SK-N-SH treated with all-trans-retinoic acid at 6 μM for 48 hours (cell line): ENCODE results near the gene ADIPOR1.

Experiments
- ATAC-seq: fragments of 200-7000 bp; cut with Tn5 transposase; 3 replicates; pipeline ENCODE4 v1.9.1; 2020; ENCODE audit warnings: mild to moderate bottlenecking, moderate library complexity
- ARNTL ChIP-seq: fragments of 450-650 bp; formaldehyde crosslinking; IDR thresholded peaks from 2 replicates; pipeline ENCODE4 v1.5.0; 2020; ENCODE audit warnings: low read depth, mild to moderate bottlenecking, moderate library complexity, borderline replicate concordance
- BACH2 ChIP-seq: fragments of 250-450 bp; sonication (Bioruptor Pico); IDR thresholded peaks from 2 replicates; pipeline ENCODE4 v1.9.0; 2021; ENCODE audit warnings: mild to moderate bottlenecking, borderline replicate concordance
- CSDC2 ChIP-seq: fragments of 250-450 bp; sonication (Bioruptor Pico); IDR thresholded peaks from 2 replicates; pipeline ENCODE4 v1.5.0; 2020; ENCODE audit warnings: mild to moderate bottlenecking, moderate library complexity
- ESRRG ChIP-seq: fragments of 250-450 bp; sonication (Bioruptor Pico); IDR thresholded peaks from 2 replicates; pipeline ENCODE4 v1.6.1; 2021; ENCODE audit warnings: mild to moderate bottlenecking
- GLIS3 ChIP-seq: fragments of 250-450 bp; sonication (Bioruptor Pico); IDR thresholded peaks from 2 replicates; pipeline ENCODE4 v1.5.0; 2020; ENCODE audit warnings: mild to moderate bottlenecking, moderate library complexity
- ISL1 ChIP-seq: fragments of 250-450 bp; sonication (Bioruptor Pico); IDR thresholded peaks from 2 replicates; pipeline ENCODE4 v2.1.2; 2022; ENCODE audit warnings: mild to moderate bottlenecking, moderate library complexity
- OSR1 ChIP-seq: fragments of 250-450 bp; sonication (Bioruptor Pico); IDR thresholded peaks from 2 replicates; pipeline ENCODE4 v1.8.0; 2022; ENCODE audit warnings: moderate library complexity, mild to moderate bottlenecking, inconsistent platforms
- PPARA ChIP-seq: fragments of 250-450 bp; sonication (Bioruptor Pico); IDR thresholded peaks from 2 replicates; pipeline ENCODE4 v1.5.0; 2020; ENCODE audit warnings: mild to moderate bottlenecking, borderline replicate concordance
- RARB ChIP-seq: fragments of 250-450 bp; sonication (Bioruptor Pico); IDR thresholded peaks from 2 replicates; pipeline ENCODE4 v1.8.0; 2021; ENCODE audit warnings: mild to moderate bottlenecking, moderate library complexity
- SNAI2 ChIP-seq: fragments of 250-450 bp; sonication (Bioruptor Pico); IDR thresholded peaks from 2 replicates; pipeline ENCODE4 v1.5.0; 2020; ENCODE audit warnings: mild to moderate bottlenecking, moderate library complexity
- TCF4 ChIP-seq: fragments of 250-450 bp; sonication (Bioruptor Pico); IDR thresholded peaks from 2 replicates; pipeline ENCODE4 v1.8.0; 2021; ENCODE audit warnings: mild to moderate bottlenecking, moderate library complexity, borderline replicate concordance
- TOX ChIP-seq: fragments of 250-450 bp; sonication (Bioruptor Pico); IDR thresholded peaks from 2 replicates; pipeline ENCODE4 v1.8.0; 2021; ENCODE audit warnings: mild to moderate bottlenecking, moderate library complexity, borderline replicate concordance
- ZC3H10 ChIP-seq: fragments of 250-450 bp; sonication (Bioruptor Pico); IDR thresholded peaks from 2 replicates; pipeline ENCODE4 v1.5.1; 2021; ENCODE audit warnings: mild to moderate bottlenecking, moderate library complexity
- ZFP3 ChIP-seq: fragments of 250-450 bp; sonication (Bioruptor Pico); IDR thresholded peaks from 2 replicates; pipeline ENCODE4 v1.5.0; 2020; ENCODE audit warnings: mild to moderate bottlenecking, moderate library complexity
- ZFP30 ChIP-seq: fragments of 450-650 bp; formaldehyde crosslinking; IDR thresholded peaks from 2 replicates; pipeline ENCODE4 v1.5.0; 2022; ENCODE audit warnings: mild to moderate bottlenecking, moderate library complexity
- ZNF565 ChIP-seq: fragments of 450-650 bp; formaldehyde crosslinking; conservative IDR thresholded peaks from 2 replicates; pipeline ENCODE4 v1.5.0; 2020; ENCODE audit warnings: low read depth, mild to moderate bottlenecking, moderate library complexity
- ZNF70 ChIP-seq: fragments of 450-650 bp; formaldehyde crosslinking; IDR thresholded peaks from 2 replicates; pipeline ENCODE4 v1.5.0; 2020; ENCODE audit warnings: mild to moderate bottlenecking, moderate library complexity
- ZNF8 ChIP-seq: fragments of 450-650 bp; formaldehyde crosslinking; IDR thresholded peaks from 2 replicates; pipeline ENCODE4 v1.5.0; 2020; ENCODE audit warnings: mild to moderate bottlenecking, moderate library complexity
- TF ChIP-seq, protein P1 (sequence below): fragments of 250-450 bp; sonication (Bioruptor Pico); IDR thresholded peaks from 2 replicates; pipeline ENCODE4 v1.5.0; 2020; ENCODE audit warnings: mild to moderate bottlenecking, moderate library complexity
- TF ChIP-seq, protein P2 (sequence below): fragments of 250-450 bp; sonication (Bioruptor Pico); IDR thresholded peaks from 2 replicates; pipeline ENCODE4 v1.5.1; 2021; ENCODE audit warnings: mild to moderate bottlenecking, moderate library complexity
- TF ChIP-seq, protein P3 (sequence below): fragments of 250-450 bp; sonication (Bioruptor Pico); IDR thresholded peaks from 2 replicates; pipeline ENCODE4 v1.5.1; 2020; ENCODE audit warnings: low read depth, mild to moderate bottlenecking, moderate library complexity
- TF ChIP-seq, protein P4 (sequence below): fragments of 250-450 bp; sonication (Bioruptor Pico); IDR thresholded peaks from 2 replicates; pipeline ENCODE4 v1.8.0; 2020; ENCODE audit warnings: mild to moderate bottlenecking, moderate library complexity, borderline replicate concordance

Gene ADIPOR1

DNA sequence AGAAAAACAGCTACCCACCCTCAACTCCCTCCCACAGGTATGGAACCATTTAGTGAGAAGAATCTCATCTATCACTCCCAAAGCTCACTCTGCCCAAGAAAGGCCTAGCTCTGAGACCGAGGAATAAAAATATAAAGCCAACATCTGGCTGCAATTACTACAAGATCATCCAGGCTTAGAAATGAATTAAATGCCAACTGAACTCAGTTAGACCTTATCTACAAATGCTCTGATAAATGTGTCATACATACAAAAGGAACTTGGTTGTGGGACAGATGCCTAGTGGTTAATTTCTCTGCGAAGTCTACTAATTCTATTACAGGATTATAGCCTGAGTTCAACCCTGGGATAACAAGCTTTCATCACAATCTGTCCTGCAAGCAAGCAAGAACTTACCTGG, 6.7 kb downstream of the ADIPOR1 start:
- peak; percentile 72 for ATAC-seq
- TF ChIP-seq ZNF8 (CRISPR knock-in tag) (no peak), CSDC2 (no peak), ZFP30 (CRISPR knock-in tag) (no peak), ZC3H10 (CRISPR knock-in tag) (no peak), TCF4 (CRISPR knock-in tag) (no peak; the same call in none of the 2 replicates), PPARA (no peak)
- TF ChIP-seq, protein P1, sequence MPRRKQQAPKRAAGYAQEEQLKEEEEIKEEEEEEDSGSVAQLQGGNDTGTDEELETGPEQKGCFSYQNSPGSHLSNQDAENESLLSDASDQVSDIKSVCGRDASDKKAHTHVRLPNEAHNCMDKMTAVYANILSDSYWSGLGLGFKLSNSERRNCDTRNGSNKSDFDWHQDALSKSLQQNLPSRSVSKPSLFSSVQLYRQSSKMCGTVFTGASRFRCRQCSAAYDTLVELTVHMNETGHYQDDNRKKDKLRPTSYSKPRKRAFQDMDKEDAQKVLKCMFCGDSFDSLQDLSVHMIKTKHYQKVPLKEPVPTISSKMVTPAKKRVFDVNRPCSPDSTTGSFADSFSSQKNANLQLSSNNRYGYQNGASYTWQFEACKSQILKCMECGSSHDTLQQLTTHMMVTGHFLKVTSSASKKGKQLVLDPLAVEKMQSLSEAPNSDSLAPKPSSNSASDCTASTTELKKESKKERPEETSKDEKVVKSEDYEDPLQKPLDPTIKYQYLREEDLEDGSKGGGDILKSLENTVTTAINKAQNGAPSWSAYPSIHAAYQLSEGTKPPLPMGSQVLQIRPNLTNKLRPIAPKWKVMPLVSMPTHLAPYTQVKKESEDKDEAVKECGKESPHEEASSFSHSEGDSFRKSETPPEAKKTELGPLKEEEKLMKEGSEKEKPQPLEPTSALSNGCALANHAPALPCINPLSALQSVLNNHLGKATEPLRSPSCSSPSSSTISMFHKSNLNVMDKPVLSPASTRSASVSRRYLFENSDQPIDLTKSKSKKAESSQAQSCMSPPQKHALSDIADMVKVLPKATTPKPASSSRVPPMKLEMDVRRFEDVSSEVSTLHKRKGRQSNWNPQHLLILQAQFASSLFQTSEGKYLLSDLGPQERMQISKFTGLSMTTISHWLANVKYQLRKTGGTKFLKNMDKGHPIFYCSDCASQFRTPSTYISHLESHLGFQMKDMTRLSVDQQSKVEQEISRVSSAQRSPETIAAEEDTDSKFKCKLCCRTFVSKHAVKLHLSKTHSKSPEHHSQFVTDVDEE = no peak; the same call in 1 of the 2 replicates
- TF ChIP-seq, protein P2, sequence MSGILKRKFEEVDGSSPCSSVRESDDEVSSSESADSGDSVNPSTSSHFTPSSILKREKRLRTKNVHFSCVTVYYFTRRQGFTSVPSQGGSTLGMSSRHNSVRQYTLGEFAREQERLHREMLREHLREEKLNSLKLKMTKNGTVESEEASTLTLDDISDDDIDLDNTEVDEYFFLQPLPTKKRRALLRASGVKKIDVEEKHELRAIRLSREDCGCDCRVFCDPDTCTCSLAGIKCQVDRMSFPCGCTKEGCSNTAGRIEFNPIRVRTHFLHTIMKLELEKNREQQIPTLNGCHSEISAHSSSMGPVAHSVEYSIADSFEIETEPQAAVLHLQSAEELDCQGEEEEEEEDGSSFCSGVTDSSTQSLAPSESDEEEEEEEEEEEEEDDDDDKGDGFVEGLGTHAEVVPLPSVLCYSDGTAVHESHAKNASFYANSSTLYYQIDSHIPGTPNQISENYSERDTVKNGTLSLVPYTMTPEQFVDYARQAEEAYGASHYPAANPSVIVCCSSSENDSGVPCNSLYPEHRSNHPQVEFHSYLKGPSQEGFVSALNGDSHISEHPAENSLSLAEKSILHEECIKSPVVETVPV = no peak

DNA sequence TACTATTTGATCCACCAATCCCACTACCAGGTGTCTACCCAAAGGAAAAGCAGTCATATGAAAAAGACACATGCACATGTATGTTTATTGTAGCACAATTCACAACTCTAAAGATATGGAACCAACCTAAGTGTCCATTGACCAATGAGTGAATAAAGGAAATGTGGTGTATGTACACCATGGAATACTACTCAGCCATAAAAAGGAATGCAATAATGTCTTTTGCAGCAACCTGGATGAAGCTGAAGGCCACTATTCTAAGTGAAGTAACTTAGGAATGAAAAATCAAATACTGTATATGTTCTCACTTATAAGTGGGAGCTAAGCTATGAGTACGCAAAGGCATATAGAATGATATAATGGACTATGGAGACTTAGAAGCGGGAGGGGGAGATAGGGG, 12.6 kb downstream of the ADIPOR1 start:
- ATAC-seq = no peak
- TF ChIP-seq, protein P3, sequence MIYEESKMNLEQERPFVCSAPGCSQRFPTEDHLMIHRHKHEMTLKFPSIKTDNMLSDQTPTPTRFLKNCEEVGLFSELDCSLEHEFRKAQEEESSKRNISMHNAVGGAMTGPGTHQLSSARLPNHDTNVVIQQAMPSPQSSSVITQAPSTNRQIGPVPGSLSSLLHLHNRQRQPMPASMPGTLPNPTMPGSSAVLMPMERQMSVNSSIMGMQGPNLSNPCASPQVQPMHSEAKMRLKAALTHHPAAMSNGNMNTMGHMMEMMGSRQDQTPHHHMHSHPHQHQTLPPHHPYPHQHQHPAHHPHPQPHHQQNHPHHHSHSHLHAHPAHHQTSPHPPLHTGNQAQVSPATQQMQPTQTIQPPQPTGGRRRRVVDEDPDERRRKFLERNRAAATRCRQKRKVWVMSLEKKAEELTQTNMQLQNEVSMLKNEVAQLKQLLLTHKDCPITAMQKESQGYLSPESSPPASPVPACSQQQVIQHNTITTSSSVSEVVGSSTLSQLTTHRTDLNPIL (CRISPR knock-in tag) = no peak
- TF ChIP-seq CSDC2 (no peak), TOX (CRISPR knock-in tag) (no peak), SNAI2 (no peak), PPARA (no peak), ZNF565 (CRISPR knock-in tag) (no peak), BACH2 (CRISPR knock-in tag) (no peak), TCF4 (CRISPR knock-in tag) (no peak), OSR1 (CRISPR knock-in tag) (no peak)
- TF ChIP-seq, protein P2 = no peak
- TF ChIP-seq, protein P4, sequence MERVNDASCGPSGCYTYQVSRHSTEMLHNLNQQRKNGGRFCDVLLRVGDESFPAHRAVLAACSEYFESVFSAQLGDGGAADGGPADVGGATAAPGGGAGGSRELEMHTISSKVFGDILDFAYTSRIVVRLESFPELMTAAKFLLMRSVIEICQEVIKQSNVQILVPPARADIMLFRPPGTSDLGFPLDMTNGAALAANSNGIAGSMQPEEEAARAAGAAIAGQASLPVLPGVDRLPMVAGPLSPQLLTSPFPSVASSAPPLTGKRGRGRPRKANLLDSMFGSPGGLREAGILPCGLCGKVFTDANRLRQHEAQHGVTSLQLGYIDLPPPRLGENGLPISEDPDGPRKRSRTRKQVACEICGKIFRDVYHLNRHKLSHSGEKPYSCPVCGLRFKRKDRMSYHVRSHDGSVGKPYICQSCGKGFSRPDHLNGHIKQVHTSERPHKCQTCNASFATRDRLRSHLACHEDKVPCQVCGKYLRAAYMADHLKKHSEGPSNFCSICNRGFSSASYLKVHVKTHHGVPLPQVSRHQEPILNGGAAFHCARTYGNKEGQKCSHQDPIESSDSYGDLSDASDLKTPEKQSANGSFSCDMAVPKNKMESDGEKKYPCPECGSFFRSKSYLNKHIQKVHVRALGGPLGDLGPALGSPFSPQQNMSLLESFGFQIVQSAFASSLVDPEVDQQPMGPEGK (CRISPR knock-in tag) = no peak

DNA sequence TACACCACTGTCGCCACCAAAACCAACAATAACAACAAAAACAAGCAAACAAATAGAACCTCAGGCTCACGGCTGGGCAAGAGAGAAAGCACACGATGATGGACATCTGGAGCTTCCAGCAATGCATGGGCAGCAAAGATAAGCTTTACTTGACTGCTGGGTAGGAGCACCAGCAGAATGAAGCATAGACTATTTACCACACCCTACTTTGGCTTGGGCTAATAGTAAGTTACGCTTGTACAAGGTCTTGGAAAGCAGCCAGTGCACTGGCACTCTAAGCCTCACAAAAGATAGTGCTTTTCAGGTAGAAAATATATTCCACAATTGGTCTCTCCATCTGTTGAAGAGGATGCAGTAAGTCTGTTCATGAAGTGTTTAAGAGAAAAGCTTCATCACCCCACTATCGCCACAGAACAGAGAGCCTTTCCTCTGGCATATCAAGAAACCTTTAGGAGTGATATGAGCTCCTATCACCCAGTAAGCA, 13.6 kb downstream of the ADIPOR1 start:
- ATAC-seq = no peak
- TF ChIP-seq ZFP3 (CRISPR knock-in tag) (no peak), OSR1 (CRISPR knock-in tag) (no peak), TCF4 (CRISPR knock-in tag) (no peak), ZNF565 (CRISPR knock-in tag) (no peak), CSDC2 (no peak), ZNF70 (no peak), ZC3H10 (CRISPR knock-in tag) (no peak), ZNF8 (CRISPR knock-in tag) (no peak), ISL1 (CRISPR knock-in tag) (no peak), PPARA (no peak), ESRRG (CRISPR knock-in tag) (no peak), TOX (CRISPR knock-in tag) (no peak), RARB (CRISPR knock-in tag) (no peak), ZFP30 (CRISPR knock-in tag) (no peak), ARNTL (no peak), BACH2 (CRISPR knock-in tag) (no peak), GLIS3 (no peak)
- TF ChIP-seq, protein P1 = no peak
- TF ChIP-seq, protein P4 (CRISPR knock-in tag) = no peak
